SK-N-SH treated with all-trans-retinoic acid at 6 μM for 48 hours (cell line): ENCODE measurements around the gene MSH5.

Source experiments
- ARNTL ChIP-seq: fragments of 450-650 bp; formaldehyde crosslinking; IDR thresholded peaks from 2 replicates; pipeline ENCODE4 v1.5.0; 2020; ENCODE audit warnings: low read depth, mild to moderate bottlenecking, moderate library complexity, borderline replicate concordance
- GLIS3 ChIP-seq: fragments of 250-450 bp; sonication (Bioruptor Pico); IDR thresholded peaks from 2 replicates; pipeline ENCODE4 v1.5.0; 2020; ENCODE audit warnings: mild to moderate bottlenecking, moderate library complexity
- RARB ChIP-seq: fragments of 250-450 bp; sonication (Bioruptor Pico); IDR thresholded peaks from 2 replicates; pipeline ENCODE4 v1.8.0; 2021; ENCODE audit warnings: mild to moderate bottlenecking, moderate library complexity
- SNAI2 ChIP-seq: fragments of 250-450 bp; sonication (Bioruptor Pico); IDR thresholded peaks from 2 replicates; pipeline ENCODE4 v1.5.0; 2020; ENCODE audit warnings: mild to moderate bottlenecking, moderate library complexity
- TOX ChIP-seq: fragments of 250-450 bp; sonication (Bioruptor Pico); IDR thresholded peaks from 2 replicates; pipeline ENCODE4 v1.8.0; 2021; ENCODE audit warnings: mild to moderate bottlenecking, moderate library complexity, borderline replicate concordance
- ZC3H10 ChIP-seq: fragments of 250-450 bp; sonication (Bioruptor Pico); IDR thresholded peaks from 2 replicates; pipeline ENCODE4 v1.5.1; 2021; ENCODE audit warnings: mild to moderate bottlenecking, moderate library complexity
- ZNF565 ChIP-seq: fragments of 450-650 bp; formaldehyde crosslinking; conservative IDR thresholded peaks from 2 replicates; pipeline ENCODE4 v1.5.0; 2020; ENCODE audit warnings: low read depth, mild to moderate bottlenecking, moderate library complexity
- TF ChIP-seq, protein P1 (sequence below): fragments of 250-450 bp; sonication (Bioruptor Pico); IDR thresholded peaks from 2 replicates; pipeline ENCODE4 v1.8.0; 2021; ENCODE audit warnings: low read depth, mild to moderate bottlenecking, moderate library complexity, borderline replicate concordance

DNA sequence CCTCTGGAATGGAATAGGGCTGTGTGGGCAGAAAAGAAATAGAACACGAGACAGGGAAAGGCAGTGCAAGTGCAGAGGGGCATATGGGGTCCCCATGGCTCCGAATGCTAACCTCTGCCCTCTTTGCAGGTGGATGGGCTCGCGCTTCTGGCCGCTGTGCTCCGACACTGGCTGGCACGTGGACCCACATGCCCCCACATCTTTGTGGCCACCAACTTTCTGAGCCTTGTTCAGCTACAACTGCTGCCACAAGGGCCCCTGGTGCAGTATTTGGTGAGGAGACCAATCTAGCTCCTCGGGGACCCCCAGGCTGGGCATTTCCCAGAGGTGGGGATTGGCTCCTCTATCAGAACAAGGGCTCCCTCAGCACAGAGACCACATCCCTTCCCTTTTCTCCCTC lies 21.5 kb downstream of the MSH5 start:
- TF ChIP-seq SNAI2: no peak
- TF ChIP-seq, protein P1, sequence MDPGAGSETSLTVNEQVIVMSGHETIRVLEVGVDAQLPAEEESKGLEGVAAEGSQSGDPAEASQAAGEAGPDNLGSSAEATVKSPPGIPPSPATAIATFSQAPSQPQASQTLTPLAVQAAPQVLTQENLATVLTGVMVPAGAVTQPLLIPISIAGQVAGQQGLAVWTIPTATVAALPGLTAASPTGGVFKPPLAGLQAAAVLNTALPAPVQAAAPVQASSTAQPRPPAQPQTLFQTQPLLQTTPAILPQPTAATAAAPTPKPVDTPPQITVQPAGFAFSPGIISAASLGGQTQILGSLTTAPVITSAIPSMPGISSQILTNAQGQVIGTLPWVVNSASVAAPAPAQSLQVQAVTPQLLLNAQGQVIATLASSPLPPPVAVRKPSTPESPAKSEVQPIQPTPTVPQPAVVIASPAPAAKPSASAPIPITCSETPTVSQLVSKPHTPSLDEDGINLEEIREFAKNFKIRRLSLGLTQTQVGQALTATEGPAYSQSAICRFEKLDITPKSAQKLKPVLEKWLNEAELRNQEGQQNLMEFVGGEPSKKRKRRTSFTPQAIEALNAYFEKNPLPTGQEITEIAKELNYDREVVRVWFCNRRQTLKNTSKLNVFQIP (CRISPR knock-in tag): no peak
- no peak for TF ChIP-seq ZC3H10 (CRISPR knock-in tag)
- no peak for TF ChIP-seq RARB
- no peak for TF ChIP-seq ARNTL (CRISPR knock-in tag)
- TF ChIP-seq GLIS3 (CRISPR knock-in tag): no peak
- TF ChIP-seq ZNF565: no peak
- TF ChIP-seq TOX (CRISPR knock-in tag): no peak
